ENCODE results near the gene PRR33. TPM values are rescaled to one million over a fixed set of nuclear protein-coding genes. Genes with fewer than 3 reads are reported as not detected.

The PRR33 gene
- polyA plus RNA-seq, 6 donors from 2014 or later, result 0.08 to 0.44 (median 0.16) TPM; not detected in 2

- H3K36me3 Mint-ChIP-seq, result peaks cover 0 to 8% of the 10 kb centered on the region in 2 donors
- peaks cover 49 to 73% (median 59%) of the 10 kb centered on the region in 3 donors for H3K4me1 Mint-ChIP-seq
- DNase-seq (no peak), ATAC-seq (ENCODE audit: low read depth in 2 of 2) (no peak)
- H3K9me3 Mint-ChIP-seq, result no peaks in the 10 kb centered on the region
- H3K4me3 Mint-ChIP-seq, result peak overlapping the region; percentile 92 to 100 (median 99)
- no peaks in the 10 kb centered on the region for H3K27me3 Mint-ChIP-seq
- H3K27ac Mint-ChIP-seq, result peak overlapping the region; percentile 97 to 100 (median 98)
These were observed 38.1 kb downstream of the PRR33 start for GRCh38 chr11:1853376-1854131.

- Mint-ChIP-seq H3K27ac (peak within 1 kb of the TSS; percentile 97 to 100 (median 98)), H3K36me3 (peaks cover 0 to 8% of the 10 kb centered on the region in 2 donors), H3K9me3 (no peaks in the 10 kb centered on the region), H3K27me3 (no peaks in the 10 kb centered on the region), H3K4me3 (peak within 1 kb of the TSS; percentile 92 to 100 (median 99)), H3K4me1 (peaks cover 54 to 75% (median 66%) of the 10 kb centered on the region in 3 donors)
- DNase-seq, result peak; percentile 94
- peak; percentile 68 to 78 for ATAC-seq (ENCODE audit: low read depth in 2 of 2)
These were observed 38.8 kb downstream of the PRR33 start, which contains the start of gene LSP1 for GRCh38 chr11:1852877-1853276. Gene LSP1 (plus strand): TSS chr11:1853084. CDS start chr11:1853145, 61 bp downstream.

- peak overlapping the region; percentile 92 to 100 (median 99) for H3K4me3 Mint-ChIP-seq
- no peak for DNase-seq
These were observed 39.3 kb downstream of the PRR33 start for GRCh38 chr11:1852271-1852876.

GRCh38 chr11:1851468-1852180 lies 40.1 kb downstream of the PRR33 start:
- DNase-seq, result no peak
- peaks cover 65 to 88% (median 79%) of the 10 kb centered on the region in 3 donors for H3K4me1 Mint-ChIP-seq

More at GRCh38 chr11:1852271-1852876, 39.3 kb downstream of the PRR33 start:
- ATAC-seq (ENCODE audit: low read depth in 2 of 2), result no peak
- H3K9me3 Mint-ChIP-seq, result no peaks in the 10 kb centered on the region
- peaks cover 58 to 80% (median 71%) of the 10 kb centered on the region in 3 donors for H3K4me1 Mint-ChIP-seq
- H3K27ac Mint-ChIP-seq, result peak overlapping the region; percentile 97 to 100 (median 98)
- no peaks in the 10 kb centered on the region for H3K27me3 Mint-ChIP-seq
- peaks cover 0 to 8% of the 10 kb centered on the region in 2 donors for H3K36me3 Mint-ChIP-seq

GRCh38 chr11:1848640-1849430 lies 42.9 kb downstream of the PRR33 start:
- peak overlapping the region in 5 of 8 donors; percentile 23 to 99 (median 51) for H3K4me3 Mint-ChIP-seq
- no peaks in the 10 kb centered on the region for H3K9me3 Mint-ChIP-seq
- peaks cover 0 to 8% of the 10 kb centered on the region in 2 donors for H3K36me3 Mint-ChIP-seq
- no peak for DNase-seq
- peaks cover 80 to 96% (median 93%) of the 10 kb centered on the region in 3 donors for H3K4me1 Mint-ChIP-seq
- H3K27ac Mint-ChIP-seq, result peak overlapping the region; percentile 72 to 98 (median 86)
- no peak for ATAC-seq (ENCODE audit: low read depth in 2 of 2)
- no peaks in the 10 kb centered on the region for H3K27me3 Mint-ChIP-seq

More at GRCh38 chr11:1851468-1852180, 40.1 kb downstream of the PRR33 start:
- peaks cover 0 to 8% of the 10 kb centered on the region in 2 donors for H3K36me3 Mint-ChIP-seq
- H3K27me3 Mint-ChIP-seq, result no peaks in the 10 kb centered on the region
- H3K27ac Mint-ChIP-seq, result peak overlapping the region; percentile 97 to 100 (median 98)
- H3K4me3 Mint-ChIP-seq, result peak overlapping the region; percentile 78 to 99 (median 98)
- H3K9me3 Mint-ChIP-seq, result no peaks in the 10 kb centered on the region
- ATAC-seq (ENCODE audit: low read depth in 2 of 2), result no peak

GRCh38 chr11:1847926-1848639 lies 43.6 kb downstream of the PRR33 start:
- peaks cover 0 to 5% of the 10 kb centered on the region in 2 donors for H3K36me3 Mint-ChIP-seq
- no peak for DNase-seq
- no peaks in the 10 kb centered on the region for H3K9me3 Mint-ChIP-seq
- H3K4me3 Mint-ChIP-seq, result peak overlapping the region in 6 of 8 donors; percentile 21 to 81 (median 48)
- peak overlapping the region in 5 of 6 donors; percentile 78 to 91 (median 88) for H3K27ac Mint-ChIP-seq
- H3K27me3 Mint-ChIP-seq, result no peaks in the 10 kb centered on the region
- no peak for ATAC-seq (ENCODE audit: low read depth in 2 of 2)
- H3K4me1 Mint-ChIP-seq, result peaks cover 85 to 97% (median 96%) of the 10 kb centered on the region in 3 donors

- ATAC-seq (ENCODE audit: low read depth in 2 of 2), result no peak
- peak overlapping the region in 3 of 8 donors; percentile 30 to 76 (median 31) for H3K4me3 Mint-ChIP-seq
- no peaks in the 10 kb centered on the region for H3K9me3 Mint-ChIP-seq
- H3K27me3 Mint-ChIP-seq, result no peaks in the 10 kb centered on the region
- H3K4me1 Mint-ChIP-seq, result peaks cover 81 to 91% (median 88%) of the 10 kb centered on the region in 3 donors
- no peak for DNase-seq
- peak overlapping the region in 4 of 6 donors; percentile 33 to 91 (median 86) for H3K27ac Mint-ChIP-seq
- H3K36me3 Mint-ChIP-seq, result no peaks in the 10 kb centered on the region
These were observed 44.5 kb downstream of the PRR33 start for GRCh38 chr11:1847006-1847735.

- no peak for DNase-seq
- no peak for ATAC-seq (ENCODE audit: low read depth in 2 of 2)
- Mint-ChIP-seq H3K4me3 (peak overlapping the region in 2 of 8 donors; percentile 29 to 76), H3K4me1 (peaks cover 76 to 87% (median 82%) of the 10 kb centered on the region in 3 donors), H3K36me3 (no peaks in the 10 kb centered on the region), H3K9me3 (no peaks in the 10 kb centered on the region), H3K27me3 (no peaks in the 10 kb centered on the region), H3K27ac (peak overlapping the region; percentile 63 to 93 (median 91))
These were observed 45.2 kb downstream of the PRR33 start for GRCh38 chr11:1846453-1846932.

- ATAC-seq (ENCODE audit: low read depth in 2 of 2) (no peak), DNase-seq (no peak)
- Mint-ChIP-seq H3K36me3 (no peaks in the 10 kb centered on the region), H3K4me1 (peaks cover 76 to 83% (median 78%) of the 10 kb centered on the region in 3 donors), H3K27ac (peak overlapping the region; percentile 67 to 98 (median 92)), H3K27me3 (no peaks in the 10 kb centered on the region), H3K4me3 (peak overlapping the region; percentile 15 to 91 (median 78)), H3K9me3 (no peaks in the 10 kb centered on the region)
These were observed 45.9 kb downstream of the PRR33 start for GRCh38 chr11:1845561-1846452.

- Mint-ChIP-seq H3K36me3 (no peaks in the 10 kb centered on the region), H3K27ac (peak overlapping the region; percentile 72 to 98 (median 92)), H3K9me3 (no peaks in the 10 kb centered on the region), H3K27me3 (no peaks in the 10 kb centered on the region), H3K4me3 (peak overlapping the region; percentile 54 to 91 (median 80)), H3K4me1 (peaks cover 71 to 82% (median 74%) of the 10 kb centered on the region in 3 donors)
- no peak for ATAC-seq (ENCODE audit: low read depth in 2 of 2)
- no peak for DNase-seq
These were observed 46.6 kb downstream of the PRR33 start for GRCh38 chr11:1845095-1845429.

Measured in naive B cell (primary cell).